GM23338 (cell line): ENCODE results near the gene MAP4K3. TPM values are rescaled to one million over a fixed set of nuclear protein-coding genes. Genes with fewer than 3 reads are reported as not detected.
A peak's percentile ranks its signal among the peaks of the same experiment; 100 is the strongest.

Experiments
- ATAC-seq: fragments of 200-7000 bp; cut with Tn5 transposase; 3 replicates; pipeline ENCODE4 v1.9.1; 2020
- DNase-seq: peaks from one replicate; pipeline ENCODE4 v3.0.0-alpha.2; 2015; ENCODE audit warnings: low spot score
- H2AFZ ChIP-seq: fragments of 200-600 bp; sonication (generic); 2 replicates; pipeline ENCODE4 v1.8.0; 2016; ENCODE audit warnings: antibody characterized with exemption, mild to moderate bottlenecking, moderate library complexity
- H3F3A ChIP-seq: fragments of 200-600 bp; sonication (generic); replicated peaks from 2 replicates; pipeline ENCODE4 v1.8.0; 2017; ENCODE audit warnings: antibody characterized with exemption, mixed run types, low read depth
- H3K27ac ChIP-seq: fragments of 200-600 bp; sonication (generic); 2 replicates; pipeline ENCODE4 v1.6.1; 2016; ENCODE audit warnings: low read depth
- H3K27me3 ChIP-seq: fragments of 200-600 bp; sonication (generic); 2 replicates; pipeline ENCODE4 v1.8.0; 2016; ENCODE audit warnings: mild to moderate bottlenecking, mixed run types, moderate library complexity; ENCODE audit not compliant: insufficient read depth
- H3K36me3 ChIP-seq: fragments of 200-600 bp; sonication (generic); 2 replicates; pipeline ENCODE4 v1.8.0; 2016; ENCODE audit warnings: mild to moderate bottlenecking; ENCODE audit not compliant: insufficient read depth
- H3K4me1 ChIP-seq: fragments of 200-600 bp; sonication (generic); 2 replicates; pipeline ENCODE4 v1.8.0; 2016; ENCODE audit warnings: mild to moderate bottlenecking, moderate library complexity; ENCODE audit not compliant: insufficient read depth
- H3K4me2 ChIP-seq: fragments of 200-600 bp; sonication (generic); 2 replicates; pipeline ENCODE4 v1.7.1; 2017; ENCODE audit warnings: mixed run types
- H3K4me3 ChIP-seq: fragments of 200-600 bp; sonication (generic); 2 replicates; pipeline ENCODE4 v1.6.1; 2016; ENCODE audit warnings: mixed run types
- H3K79me2 ChIP-seq: fragments of 200-600 bp; sonication (generic); replicated peaks from 2 replicates; pipeline ENCODE4 v1.8.0; 2017; ENCODE audit warnings: mild to moderate bottlenecking; ENCODE audit not compliant: insufficient read depth
- H3K9me2 ChIP-seq: fragments of 200-600 bp; sonication (generic); 2 replicates; pipeline ENCODE4 v1.8.0; 2017; ENCODE audit not compliant: insufficient read depth
- H4K20me1 ChIP-seq: fragments of 200-600 bp; sonication (generic); replicated peaks from 2 replicates; pipeline ENCODE4 v1.8.0; 2017; ENCODE audit warnings: mild to moderate bottlenecking; ENCODE audit not compliant: insufficient read depth
- H3K27ac Mint-ChIP-seq: 2 replicates; pipeline ENCODE4 v1.8.0; 2020; ENCODE audit warnings: inconsistent platforms, mild to moderate bottlenecking, moderate library complexity, mixed read lengths
- H3K27me3 Mint-ChIP-seq: 3 replicates; pipeline ENCODE4 v1.8.0; 2022; ENCODE audit warnings: low read depth, mild to moderate bottlenecking, moderate library complexity, mixed read lengths, inconsistent platforms; ENCODE audit not compliant: insufficient read depth, poor library complexity
- H3K36me3 Mint-ChIP-seq: 3 replicates; pipeline ENCODE4 v1.8.0; 2021; ENCODE audit warnings: low read depth, mild to moderate bottlenecking, inconsistent platforms, moderate library complexity, mixed read lengths
- H3K4me1 Mint-ChIP-seq: 3 replicates; pipeline ENCODE4 v1.8.0; 2020; ENCODE audit warnings: mild to moderate bottlenecking, inconsistent platforms, mixed read lengths
- H3K4me3 Mint-ChIP-seq: 3 replicates; pipeline ENCODE4 v1.8.0; 2021; ENCODE audit warnings: moderate library complexity, mild to moderate bottlenecking, inconsistent platforms, mixed read lengths
- H3K9me3 Mint-ChIP-seq: 3 replicates; pipeline ENCODE4 v1.8.0; 2020; ENCODE audit warnings: moderate library complexity, mild to moderate bottlenecking, inconsistent platforms, mixed read lengths
- CREB1 ChIP-seq: fragments of 250-450 bp; sonication (Bioruptor Pico); IDR thresholded peaks from 2 replicates; pipeline ENCODE4 v1.5.0; 2020; ENCODE audit warnings: low read depth, mild to moderate bottlenecking, moderate library complexity
- CTCF ChIP-seq, 2 experiments: fragments of 200-600 bp in 1 of 2; sonication (generic) in 1 of 2; conservative IDR thresholded peaks; 2 replicates each; pipeline versions ENCODE4 v1.5.1 to v1.6.1; 2016 to 2017; ENCODE audit warnings: antibody characterized with exemption in 2 of 2, low read depth in 2 of 2, mild to moderate bottlenecking in 2 of 2, moderate library complexity in 1 of 2
- ETS1 ChIP-seq: IDR thresholded peaks from 2 replicates; pipeline ENCODE4 v1.6.1; 2016; ENCODE audit warnings: antibody characterized with exemption
- EZH2 ChIP-seq: fragments of 200-600 bp; sonication (generic); IDR thresholded peaks from one replicate; pipeline ENCODE4 v1.8.0; 2017; ENCODE audit warnings: antibody characterized with exemption, mild to moderate bottlenecking, low read depth; ENCODE audit not compliant: unreplicated experiment
- EZH2phosphoT487 ChIP-seq: fragments of 200-600 bp; sonication (generic); IDR thresholded peaks from one replicate; pipeline ENCODE4 v1.8.1; 2018; ENCODE audit warnings: antibody characterized with exemption; ENCODE audit not compliant: unreplicated experiment
- JUNB ChIP-seq: IDR thresholded peaks from one replicate; pipeline ENCODE4 v1.6.1; 2016; ENCODE audit warnings: antibody characterized with exemption; ENCODE audit not compliant: unreplicated experiment
- NANOG ChIP-seq: IDR thresholded peaks from 2 replicates; pipeline ENCODE4 v1.6.1; 2016; ENCODE audit warnings: antibody characterized with exemption, borderline replicate concordance
- POLR2AphosphoS5 ChIP-seq: IDR thresholded peaks from 2 replicates; pipeline ENCODE4 v1.6.1; 2016; ENCODE audit warnings: antibody characterized with exemption, low read depth
- REST ChIP-seq: IDR thresholded peaks from one replicate; pipeline ENCODE4 v1.6.1; 2018; ENCODE audit warnings: antibody characterized with exemption; ENCODE audit not compliant: unreplicated experiment
- STAT1 ChIP-seq: IDR thresholded peaks from one replicate; pipeline ENCODE4 v1.6.1; 2016; ENCODE audit warnings: antibody characterized with exemption; ENCODE audit not compliant: unreplicated experiment
- ZNF114 ChIP-seq: fragments of 250-450 bp; sonication (Bioruptor Pico); IDR thresholded peaks from 2 replicates; pipeline ENCODE4 v1.5.0; 2020; ENCODE audit warnings: mild to moderate bottlenecking, moderate library complexity
- ZNF331 ChIP-seq: fragments of 250-450 bp; sonication (Bioruptor Pico); IDR thresholded peaks from 2 replicates; pipeline ENCODE4 v1.5.0; 2020; ENCODE audit warnings: low read depth, mild to moderate bottlenecking, moderate library complexity
- polyA plus RNA-seq: library from polyadenylated mRNA; unstranded; fragments of >200 nt; fragmentation: Nextera tagmentation; extraction: Ambion mirVana; gene quantifications from 2 replicates; pipeline ENCODE4 v1.2.1, GENCODE V29; 2016
- total RNA-seq: library from RNA; depleted of rRNA; stranded (reverse); fragments of >200 nt; shearing (Covaris generic); gene quantifications from 2 replicates; pipeline ENCODE4 v1.2.3, GENCODE V29; 2014

The MAP4K3 gene
- total and polyA plus RNA-seq, 2 experiments from 2014 or later, result 33.0 to 90.7 TPM

- Mint-ChIP-seq H3K4me3 (no peak overlapping the region), H3K27ac (no peak overlapping the region), H3K36me3 (peaks cover 2% of the 10 kb centered on the region; the same call in 1 of the 3 replicates), H3K9me3 (no peaks in the 10 kb centered on the region; the same call in 2 of the 3 replicates), H3K27me3 (no peaks in the 10 kb centered on the region), H3K4me1 (peaks cover 77% of the 10 kb centered on the region)
- ATAC-seq (no peak), DNase-seq (no peak)
- Histone ChIP-seq H3K4me1 (peaks cover 78% of the 10 kb centered on the region), H3K4me3 (no peak overlapping the region), H3K27ac (no peak overlapping the region; the same call in none of the 2 replicates), H4K20me1 (no peaks in the 10 kb centered on the region; the same call in 1 of the 2 replicates), H3K79me2 (peaks cover 100% of the 10 kb centered on the region), H3K36me3 (no peaks in the 10 kb centered on the region), H3K9me2 (no peaks in the 10 kb centered on the region), H2AFZ (no peak overlapping the region), H3K4me2 (0 out of 2 replicates have a peak overlapping the region, but pooled peaks have one; percentile 4), H3F3A (no peaks in the 10 kb centered on the region), H3K27me3 (no peaks in the 10 kb centered on the region)
- TF ChIP-seq ZNF114 (CRISPR knock-in tag) (no peak), ZNF331 (CRISPR knock-in tag) (no peak), NANOG (no peak), CTCF (conservative IDR thresholded peaks at IDR 0.05; ENCODE audit: low read depth in 2 of 2) (no peak), STAT1 (no peak), ETS1 (no peak), POLR2AphosphoS5 (no peak), EZH2 (no peak)
Observed at GRCh38 chr2:39409697-39410389, 27.2 kb downstream of the MAP4K3 start.

GRCh38 chr2:39408351-39409136 lies 28.5 kb downstream of the MAP4K3 start:
- peak overlapping the region; percentile 68; the same call in 1 of the 2 replicates for H3K27ac ChIP-seq
- H3K4me1 ChIP-seq, result peaks cover 77% of the 10 kb centered on the region
- peaks cover 79% of the 10 kb centered on the region for H3K4me1 Mint-ChIP-seq
- H2AFZ ChIP-seq, result no peak overlapping the region
- no peaks in the 10 kb centered on the region; the same call in 1 of the 2 replicates for H4K20me1 ChIP-seq
- peak overlapping the region; percentile 22; the same call in 1 of the 2 replicates for H3K27ac Mint-ChIP-seq
- ATAC-seq, result no peak
- peaks cover 100% of the 10 kb centered on the region for H3K79me2 ChIP-seq
- no peaks in the 10 kb centered on the region for H3K36me3 ChIP-seq
- H3K36me3 Mint-ChIP-seq, result peaks cover 6% of the 10 kb centered on the region; the same call in 1 of the 3 replicates
- DNase-seq, result no peak
- H3K27me3 Mint-ChIP-seq, result no peaks in the 10 kb centered on the region
- H3K4me3 ChIP-seq, result no peak overlapping the region
- H3K9me2 ChIP-seq, result no peaks in the 10 kb centered on the region
- peak overlapping the region; percentile 19 for H3K4me2 ChIP-seq
- no peaks in the 10 kb centered on the region; the same call in 2 of the 3 replicates for H3K9me3 Mint-ChIP-seq
- H3F3A ChIP-seq, result no peaks in the 10 kb centered on the region
- H3K4me3 Mint-ChIP-seq, result no peak overlapping the region
- H3K27me3 ChIP-seq, result no peaks in the 10 kb centered on the region
- TF ChIP-seq REST, result no peak
- no peak for TF ChIP-seq CTCF (conservative IDR thresholded peaks at IDR 0.05; ENCODE audit: low read depth in 2 of 2)
- no peak for TF ChIP-seq ETS1
- no peak for TF ChIP-seq JUNB
- no peak for TF ChIP-seq CREB1
- TF ChIP-seq EZH2phosphoT487, result no peak
- no peak for TF ChIP-seq ZNF331 (CRISPR knock-in tag)
